MCF 10A (cell line): Measurements from ENCODE around the gene SLC43A1. TPM values are rescaled to one million over a fixed set of nuclear protein-coding genes. Genes with fewer than 3 reads are reported as not detected.

Experiments used
- BruUV-seq: library from RNA; stranded (reverse); fragments of 400-500 nt; replicated peaks from 2 replicates; lab custom pipeline; 2021; lab: Mats Ljungman, UMichigan
- CTCF ChIA-PET: fragments of 300-600 bp; sonication (Branson Sonifier 250); formaldehyde crosslinking; extraction: SDS; loops from one replicate; lab custom pipeline; 2021; ENCODE audit warnings: antibody characterized with exemption, inconsistent platforms; lab: Yijun Ruan, JAX
- POLR2A ChIA-PET: fragments of 300-600, 350-650 bp; sonication (Branson Sonifier 250); formaldehyde crosslinking; extraction: SDS; loops from one replicate; lab custom pipeline; 2020; ENCODE audit warnings: antibody characterized with exemption, inconsistent platforms; lab: Yijun Ruan, JAX
- DNase-seq: peaks from one replicate; pipeline ENCODE4 v3.0.0-alpha.2; 2018; ENCODE audit not compliant: unreplicated experiment
- H3K27ac Mint-ChIP-seq: one replicate; pipeline ENCODE4 v1.8.0; 2022; ENCODE audit warnings: mild to moderate bottlenecking, low read depth, mixed read lengths; ENCODE audit not compliant: unreplicated experiment
- H3K27me3 Mint-ChIP-seq: one replicate; pipeline ENCODE4 v1.8.0; 2022; ENCODE audit warnings: mixed read lengths; ENCODE audit not compliant: insufficient read depth, unreplicated experiment
- H3K36me3 Mint-ChIP-seq: one replicate; pipeline ENCODE4 v1.8.0; 2022; ENCODE audit warnings: mild to moderate bottlenecking, moderate library complexity, mixed read lengths; ENCODE audit not compliant: insufficient read depth, unreplicated experiment
- H3K4me1 Mint-ChIP-seq: one replicate; pipeline ENCODE4 v1.8.0; 2022; ENCODE audit warnings: mixed read lengths; ENCODE audit not compliant: insufficient read depth, unreplicated experiment
- H3K4me3 Mint-ChIP-seq: one replicate; pipeline ENCODE4 v1.8.0; 2022; ENCODE audit warnings: mild to moderate bottlenecking, moderate library complexity, mixed read lengths; ENCODE audit not compliant: unreplicated experiment
- H3K9me3 Mint-ChIP-seq: one replicate; pipeline ENCODE4 v1.8.0; 2022; ENCODE audit warnings: mixed read lengths; ENCODE audit not compliant: unreplicated experiment
- intact Hi-C: fragments of 100-400 bp; cut with micrococcal nuclease; formaldehyde crosslinking; loops from 2 replicates; pipeline ENCODE4 v1.14.1; 2022
- total RNA-seq: library from RNA; stranded (reverse); gene quantifications from 2 replicates; pipeline ENCODE4 v1.2.3, GENCODE V29; 2022
- TF ChIP-seq, protein P1 (sequence below): fragments of 200-600 bp; IDR thresholded peaks from one replicate; pipeline ENCODE4 v1.8.0; 2022; ENCODE audit warnings: antibody characterized with exemption, mild to moderate bottlenecking; ENCODE audit not compliant: unreplicated experiment

The SLC43A1 gene
- total RNA-seq, 1 experiment from 2014 or later, result 3.2 TPM

DNA sequence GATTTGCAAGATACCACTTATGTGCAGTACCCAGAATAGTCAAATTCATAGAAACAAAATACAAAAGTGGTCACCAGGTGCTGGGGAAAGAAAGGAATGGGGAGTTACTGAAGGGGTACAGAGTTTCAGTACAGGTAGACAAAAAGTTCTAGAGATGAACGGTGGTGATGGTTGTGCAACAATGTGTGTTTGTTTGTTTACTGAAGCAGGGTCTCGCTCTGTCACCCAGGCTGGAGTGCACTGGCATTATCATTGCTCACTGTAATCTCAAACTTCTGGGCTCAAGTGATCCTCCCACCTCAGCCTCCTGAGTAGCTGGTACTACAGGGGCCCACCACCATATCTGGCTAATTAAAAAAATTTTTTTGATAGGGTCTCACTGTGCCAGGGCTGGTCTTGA is 39.9 kb upstream of the SLC43A1 start:
- TF ChIP-seq, protein P1, sequence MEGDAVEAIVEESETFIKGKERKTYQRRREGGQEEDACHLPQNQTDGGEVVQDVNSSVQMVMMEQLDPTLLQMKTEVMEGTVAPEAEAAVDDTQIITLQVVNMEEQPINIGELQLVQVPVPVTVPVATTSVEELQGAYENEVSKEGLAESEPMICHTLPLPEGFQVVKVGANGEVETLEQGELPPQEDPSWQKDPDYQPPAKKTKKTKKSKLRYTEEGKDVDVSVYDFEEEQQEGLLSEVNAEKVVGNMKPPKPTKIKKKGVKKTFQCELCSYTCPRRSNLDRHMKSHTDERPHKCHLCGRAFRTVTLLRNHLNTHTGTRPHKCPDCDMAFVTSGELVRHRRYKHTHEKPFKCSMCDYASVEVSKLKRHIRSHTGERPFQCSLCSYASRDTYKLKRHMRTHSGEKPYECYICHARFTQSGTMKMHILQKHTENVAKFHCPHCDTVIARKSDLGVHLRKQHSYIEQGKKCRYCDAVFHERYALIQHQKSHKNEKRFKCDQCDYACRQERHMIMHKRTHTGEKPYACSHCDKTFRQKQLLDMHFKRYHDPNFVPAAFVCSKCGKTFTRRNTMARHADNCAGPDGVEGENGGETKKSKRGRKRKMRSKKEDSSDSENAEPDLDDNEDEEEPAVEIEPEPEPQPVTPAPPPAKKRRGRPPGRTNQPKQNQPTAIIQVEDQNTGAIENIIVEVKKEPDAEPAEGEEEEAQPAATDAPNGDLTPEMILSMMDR, result no peak
- Mint-ChIP-seq H3K9me3 (no peaks in the 10 kb centered on the region), H3K4me3 (no peak overlapping the region), H3K36me3 (peaks cover 64% of the 10 kb centered on the region), H3K4me1 (no peaks in the 10 kb centered on the region), H3K27me3 (no peaks in the 10 kb centered on the region), H3K27ac (no peak overlapping the region)
- no peak for DNase-seq
- ChIA-PET POLR2A (no interaction called here), CTCF (interaction anchor here (0.9 to 2.1 kb wide), 4 partner anchors 13 to 205 kb away, joined by 3 to 16 read pairs (median 4); partner anchors contain the start of gene UBE2L6)
- intact Hi-C loops, result no loop called here
- BruUV-seq, result no TSS peak

DNA sequence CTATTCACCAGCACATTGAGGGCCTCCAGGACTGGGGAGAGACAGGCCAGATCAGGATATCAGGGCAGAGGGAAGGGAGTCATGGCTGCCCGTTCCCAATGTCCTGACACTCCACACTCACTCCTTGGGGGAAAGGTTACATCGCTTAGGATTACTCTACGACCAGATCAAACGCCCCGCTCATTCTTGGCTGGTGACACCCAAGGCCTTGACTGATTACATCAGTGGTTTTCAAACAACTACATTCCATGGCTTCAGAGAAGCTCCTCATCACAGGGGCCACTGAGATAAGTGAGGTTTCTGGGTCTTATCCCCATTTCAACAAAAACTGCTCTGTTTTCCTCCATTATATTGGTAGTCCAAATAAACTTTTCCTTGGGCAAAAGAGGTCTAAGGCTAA is 37.0 kb upstream of the SLC43A1 start:
- no peak overlapping the region for H3K27ac Mint-ChIP-seq
- TF ChIP-seq, protein P1, result no peak
- ChIA-PET POLR2A (no interaction called here), CTCF (interaction anchor here (0.6 to 1.1 kb wide), 4 partner anchors 18 to 93 kb away, joined by 3 read pairs; no protein-coding TSS in a partner anchor)
- intact Hi-C loops, result no loop called here
- peaks cover 2% of the 10 kb centered on the region for H3K4me1 Mint-ChIP-seq
- peaks cover 54% of the 10 kb centered on the region for H3K36me3 Mint-ChIP-seq
- no peaks in the 10 kb centered on the region for H3K27me3 Mint-ChIP-seq
- BruUV-seq, result no TSS peak
- H3K9me3 Mint-ChIP-seq, result no peaks in the 10 kb centered on the region
- no peak for DNase-seq
- no peak overlapping the region for H3K4me3 Mint-ChIP-seq

DNA sequence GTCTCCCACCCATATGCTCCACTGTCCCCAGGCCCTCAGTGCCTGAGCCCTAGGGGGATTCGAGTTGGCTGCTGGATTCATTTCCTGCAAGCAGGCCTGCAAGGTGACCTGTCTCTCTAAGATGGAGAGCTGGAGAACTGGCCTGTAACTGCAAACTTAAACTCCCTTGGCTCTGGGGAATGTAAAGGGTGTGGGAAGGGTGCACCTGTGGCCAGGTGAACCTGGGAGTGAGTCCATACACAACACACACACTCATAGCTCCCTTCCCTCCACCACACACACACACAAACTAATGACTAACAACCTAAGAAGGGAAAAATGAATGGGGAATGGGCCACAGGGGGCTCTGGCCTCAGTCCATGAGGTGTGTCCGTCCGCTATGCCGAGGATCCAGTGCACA is 36.4 kb upstream of the SLC43A1 start:
- no TSS peak for BruUV-seq
- Mint-ChIP-seq H3K36me3 (peaks cover 48% of the 10 kb centered on the region), H3K27ac (no peak overlapping the region), H3K9me3 (no peaks in the 10 kb centered on the region), H3K4me3 (no peak overlapping the region), H3K4me1 (peaks cover 7% of the 10 kb centered on the region), H3K27me3 (no peaks in the 10 kb centered on the region)
- CTCF ChIA-PET, result interaction anchor here (0.6 to 2.1 kb wide), 5 partner anchors 19 to 93 kb away, joined by 3 to 10 read pairs (median 3); no protein-coding TSS in a partner anchor
- intact Hi-C loops, result no loop called here
- POLR2A ChIA-PET, result no interaction called here
- DNase-seq, result no peak
- TF ChIP-seq, protein P1, result no peak

DNA sequence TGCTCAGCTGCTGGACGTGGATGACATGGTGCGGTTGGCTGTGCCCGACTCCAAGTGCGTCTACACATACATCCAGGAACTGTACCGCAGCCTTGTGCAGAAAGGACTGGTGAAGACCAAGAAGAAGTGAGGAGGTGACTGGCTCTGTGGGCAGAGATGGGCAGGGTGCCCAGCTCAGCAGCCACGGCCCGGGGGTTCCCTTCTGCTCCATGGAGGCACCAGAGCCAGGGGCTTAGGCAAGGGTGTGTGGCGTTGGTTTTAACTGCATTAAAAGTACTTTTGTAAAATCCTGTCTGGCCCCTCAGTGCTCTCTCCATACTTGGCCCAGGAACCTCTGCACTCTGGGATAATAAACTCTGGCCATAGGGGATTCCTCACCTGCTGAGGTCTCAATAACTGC is 34.5 kb upstream of the SLC43A1 start:
- Mint-ChIP-seq H3K36me3 (peaks cover 39% of the 10 kb centered on the region), H3K27me3 (no peaks in the 10 kb centered on the region), H3K9me3 (no peaks in the 10 kb centered on the region), H3K27ac (no peak overlapping the region), H3K4me1 (peaks cover 7% of the 10 kb centered on the region), H3K4me3 (no peak overlapping the region)
- no TSS peak for BruUV-seq
- TF ChIP-seq, protein P1, result no peak
- intact Hi-C loops, result no loop called here
- ChIA-PET CTCF (interaction anchor here (0.9 to 2.1 kb wide), 5 partner anchors 18 to 203 kb away, joined by 3 to 10 read pairs (median 7); partner anchors contain the start of gene UBE2L6), POLR2A (interaction anchor here (0.7 to 1.1 kb wide), 2 partner anchors 18 to 93 kb away, joined by 3 read pairs; partner anchors contain the start of gene UBE2L6)
- no peak for DNase-seq
